ENCODE measurements around the gene PODN. TPM values are rescaled to one million over a fixed set of nuclear protein-coding genes. Genes with fewer than 3 reads are reported as not detected.

The PODN gene
- total and polyA plus RNA-seq, 8 donors, result 8.3 to 356 (median 33.5) TPM

DNA sequence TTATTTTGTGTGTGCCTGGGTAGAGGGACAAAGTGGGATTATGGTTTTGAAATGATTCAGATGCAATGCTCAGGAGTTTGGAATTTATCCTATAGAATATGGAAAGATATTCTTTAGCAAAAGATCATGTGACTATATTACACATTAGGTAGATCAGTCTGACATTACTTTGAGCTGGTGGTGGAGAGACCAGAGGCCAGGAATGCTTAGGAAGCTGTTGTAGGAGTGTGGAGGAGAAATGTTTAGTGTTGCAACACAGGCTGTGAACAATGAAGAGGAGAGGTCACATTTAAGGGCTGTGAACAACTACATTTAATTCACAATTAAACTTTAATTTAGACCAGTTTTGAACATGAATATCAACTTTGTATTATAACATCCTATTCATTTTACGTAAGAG lies 45.3 kb upstream of the PODN start:
- peaks cover 0 to 38% (median 26%) of the 10 kb centered on the region in 4 donors for H3K4me1 ChIP-seq
- intact Hi-C loops (cut with DNase I; ENCODE audit: low total_unique reads), result no loop called here
- H3K9me3 ChIP-seq, result no peaks in the 10 kb centered on the region
- DNase-seq, result no peak
- no peak overlapping the region for H3K27ac ChIP-seq
- H3K27me3 ChIP-seq, result no peaks in the 10 kb centered on the region
- WGBS, 5 donors, result 87 to 100% (median 93%) methylated on average over 1 of the region's 1 CpG
- no peak overlapping the region for H3K4me3 ChIP-seq
- no peak for TF ChIP-seq POLR2AphosphoS5 (IDR thresholded peaks at IDR 0.05)
- TF ChIP-seq, protein P1, sequence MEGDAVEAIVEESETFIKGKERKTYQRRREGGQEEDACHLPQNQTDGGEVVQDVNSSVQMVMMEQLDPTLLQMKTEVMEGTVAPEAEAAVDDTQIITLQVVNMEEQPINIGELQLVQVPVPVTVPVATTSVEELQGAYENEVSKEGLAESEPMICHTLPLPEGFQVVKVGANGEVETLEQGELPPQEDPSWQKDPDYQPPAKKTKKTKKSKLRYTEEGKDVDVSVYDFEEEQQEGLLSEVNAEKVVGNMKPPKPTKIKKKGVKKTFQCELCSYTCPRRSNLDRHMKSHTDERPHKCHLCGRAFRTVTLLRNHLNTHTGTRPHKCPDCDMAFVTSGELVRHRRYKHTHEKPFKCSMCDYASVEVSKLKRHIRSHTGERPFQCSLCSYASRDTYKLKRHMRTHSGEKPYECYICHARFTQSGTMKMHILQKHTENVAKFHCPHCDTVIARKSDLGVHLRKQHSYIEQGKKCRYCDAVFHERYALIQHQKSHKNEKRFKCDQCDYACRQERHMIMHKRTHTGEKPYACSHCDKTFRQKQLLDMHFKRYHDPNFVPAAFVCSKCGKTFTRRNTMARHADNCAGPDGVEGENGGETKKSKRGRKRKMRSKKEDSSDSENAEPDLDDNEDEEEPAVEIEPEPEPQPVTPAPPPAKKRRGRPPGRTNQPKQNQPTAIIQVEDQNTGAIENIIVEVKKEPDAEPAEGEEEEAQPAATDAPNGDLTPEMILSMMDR (IDR thresholded peaks at IDR 0.05), result no peak
- no peak for TF ChIP-seq POLR2A (IDR thresholded peaks at IDR 0.05)
- TF ChIP-seq EP300 (IDR thresholded peaks at IDR 0.05), result no peak
- H3K36me3 ChIP-seq, result peaks cover 0 to 14% (median 13%) of the 10 kb centered on the region in 4 donors

DNA sequence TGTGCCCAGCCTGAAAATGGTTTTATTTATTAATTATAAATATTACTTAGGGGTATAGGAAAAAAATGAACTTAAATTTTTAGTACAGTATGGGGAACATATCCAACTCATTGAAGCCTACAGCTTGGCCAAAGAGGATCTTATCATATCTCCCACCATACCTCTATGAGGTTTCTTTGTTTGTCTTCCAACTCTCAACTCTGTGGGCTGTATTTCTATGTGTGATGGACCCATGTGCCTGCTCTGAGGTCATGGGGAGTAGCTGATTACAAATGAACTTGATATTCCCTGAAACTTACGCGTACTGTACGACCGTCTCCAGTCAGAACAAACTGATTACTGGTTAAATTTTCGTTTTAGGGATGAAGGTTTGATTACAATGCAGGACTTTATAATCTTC lies 41.4 kb upstream of the PODN start:
- DNase-seq, result no peak
- no peak overlapping the region for H3K27ac ChIP-seq
- peaks cover 0 to 62% (median 31%) of the 10 kb centered on the region in 4 donors for H3K4me1 ChIP-seq
- H3K36me3 ChIP-seq, result peaks cover 0 to 14% (median 13%) of the 10 kb centered on the region in 4 donors
- no peak overlapping the region for H3K4me3 ChIP-seq
- 49 to 91% (median 81%) methylated on average over 5 of the region's 5 CpGs for WGBS, 5 donors
- intact Hi-C loops (cut with DNase I; ENCODE audit: low total_unique reads), result no loop called here
- TF ChIP-seq POLR2A (IDR thresholded peaks at IDR 0.05), result no peak
- TF ChIP-seq EP300 (IDR thresholded peaks at IDR 0.05), result no peak
- TF ChIP-seq POLR2AphosphoS5 (IDR thresholded peaks at IDR 0.05), result no peak
- TF ChIP-seq, protein P1 (IDR thresholded peaks at IDR 0.05), result no peak
- no peaks in the 10 kb centered on the region for H3K9me3 ChIP-seq
- no peaks in the 10 kb centered on the region for H3K27me3 ChIP-seq

DNA sequence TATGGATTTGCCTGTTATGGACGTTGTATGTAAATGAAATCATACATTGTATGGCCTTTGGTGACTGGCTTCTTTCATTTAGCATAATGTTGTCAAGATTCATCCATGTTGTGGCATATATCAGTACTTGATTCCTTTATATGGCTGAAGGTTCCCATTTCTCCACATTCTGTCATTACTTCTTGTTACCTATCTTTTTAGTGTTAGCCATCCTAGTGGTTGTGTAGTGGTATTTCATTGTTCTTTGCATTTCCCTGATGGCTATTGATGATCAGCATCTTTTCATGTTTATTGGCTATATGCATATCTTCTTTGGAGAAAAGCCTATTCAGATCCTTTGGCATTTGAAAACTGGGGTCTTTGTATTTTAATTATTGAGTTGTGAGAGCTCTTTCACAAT lies 39.8 kb upstream of the PODN start:
- intact Hi-C loops (cut with DNase I; ENCODE audit: low total_unique reads), result no loop called here
- H3K27me3 ChIP-seq, result no peaks in the 10 kb centered on the region
- 91 to 100% (median 96%) methylated on average over 1 of the region's 1 CpG for WGBS, 5 donors
- peaks cover 0 to 16% (median 13%) of the 10 kb centered on the region in 4 donors for H3K36me3 ChIP-seq
- H3K27ac ChIP-seq, result no peak overlapping the region
- TF ChIP-seq EP300 (IDR thresholded peaks at IDR 0.05), result no peak
- TF ChIP-seq POLR2AphosphoS5 (IDR thresholded peaks at IDR 0.05), result no peak
- no peak for TF ChIP-seq POLR2A (IDR thresholded peaks at IDR 0.05)
- TF ChIP-seq, protein P1 (IDR thresholded peaks at IDR 0.05), result no peak
- peaks cover 0 to 61% (median 23%) of the 10 kb centered on the region in 4 donors for H3K4me1 ChIP-seq
- DNase-seq, result no peak
- H3K9me3 ChIP-seq, result no peaks in the 10 kb centered on the region
- H3K4me3 ChIP-seq, result no peak overlapping the region

DNA sequence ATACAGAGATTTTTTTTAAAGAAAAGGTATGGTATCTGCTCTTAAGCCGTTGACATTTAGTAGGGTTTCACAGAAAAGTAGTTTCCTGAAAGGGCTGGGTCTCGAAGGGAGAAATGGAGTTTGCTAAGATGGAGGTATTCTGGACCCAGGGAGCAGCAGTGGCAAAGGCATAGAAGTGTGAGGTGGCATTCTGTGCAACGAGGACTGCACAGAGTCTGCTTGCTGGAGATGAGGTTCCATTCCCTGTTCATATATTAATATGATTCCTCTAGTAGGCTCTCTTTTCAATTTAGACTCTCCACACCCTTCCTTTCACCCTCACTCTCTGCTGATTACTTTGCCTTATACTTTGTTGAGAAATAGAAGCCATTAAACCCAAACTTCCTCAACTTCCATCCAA lies 38.5 kb upstream of the PODN start:
- H3K27me3 ChIP-seq, result no peaks in the 10 kb centered on the region
- peaks cover 0 to 16% (median 10%) of the 10 kb centered on the region in 4 donors for H3K36me3 ChIP-seq
- H3K4me3 ChIP-seq, result no peak overlapping the region
- TF ChIP-seq, protein P1 (IDR thresholded peaks at IDR 0.05), result no peak
- TF ChIP-seq POLR2AphosphoS5 (IDR thresholded peaks at IDR 0.05) (no peak), EP300 (IDR thresholded peaks at IDR 0.05) (no peak), POLR2A (IDR thresholded peaks at IDR 0.05) (no peak)
- H3K9me3 ChIP-seq, result no peaks in the 10 kb centered on the region
- H3K4me1 ChIP-seq, result peaks cover 0 to 55% (median 19%) of the 10 kb centered on the region in 4 donors
- 71 to 82% (median 76%) methylated on average over 3 of the region's 3 CpGs for WGBS, 5 donors
- DNase-seq, result no peak
- no peak overlapping the region for H3K27ac ChIP-seq
- intact Hi-C loops (cut with DNase I; ENCODE audit: low total_unique reads), result no loop called here

All from stomach (tissue), 9 donors.